GM21423 (cell line): Measurements from ENCODE around the gene WEE2.

Experiments used
- ATAC-seq: cut with Tn5 transposase; IDR thresholded peaks from one replicate; pipeline ENCODE4 v1.9.1; 2021; ENCODE audit warnings: mild to moderate bottlenecking, moderate library complexity; ENCODE audit not compliant: unreplicated experiment

Gene WEE2

GRCh38 chr7:141708351-141708750 lies at the start of gene WEE2:
WEE2 (plus strand) TSS chr7:141708353; CDS start chr7:141708759, 406 bp downstream.
- ATAC-seq: no peak

GRCh38 chr7:141659501-141659900 lies 48.7 kb upstream of the WEE2 start:
- ATAC-seq: no peak

- no peak for ATAC-seq
These were observed 47.9 kb upstream of the WEE2 start for GRCh38 chr7:141660259-141660658.

GRCh38 chr7:141663081-141663849 lies 44.9 kb upstream of the WEE2 start:
- ATAC-seq: no peak

GRCh38 chr7:141664450-141664849 lies 43.7 kb upstream of the WEE2 start:
- no peak for ATAC-seq

- no peak for ATAC-seq
These were observed 42.7 kb upstream of the WEE2 start for GRCh38 chr7:141665208-141666035.

GRCh38 chr7:141666071-141666470 lies 42.1 kb upstream of the WEE2 start:
- ATAC-seq: no peak

- ATAC-seq: no peak
These were observed 39.3 kb upstream of the WEE2 start for GRCh38 chr7:141668853-141669252.

- ATAC-seq: no peak
These were observed 36.3 kb upstream of the WEE2 start for GRCh38 chr7:141671705-141672496.

- ATAC-seq: no peak
These were observed 34.8 kb upstream of the WEE2 start for GRCh38 chr7:141673346-141673745.

- no peak for ATAC-seq
These were observed 33.9 kb upstream of the WEE2 start for GRCh38 chr7:141674171-141674671.

GRCh38 chr7:141674702-141675101 lies 33.5 kb upstream of the WEE2 start:
- no peak for ATAC-seq

GRCh38 chr7:141675436-141676215 lies 32.5 kb upstream of the WEE2 start:
- no peak for ATAC-seq

- ATAC-seq: no peak
These were observed 31.5 kb upstream of the WEE2 start for GRCh38 chr7:141676618-141677017.

- no peak for ATAC-seq
These were observed 29.1 kb upstream of the WEE2 start for GRCh38 chr7:141679014-141679413.

- no peak for ATAC-seq
These were observed 22.7 kb upstream of the WEE2 start for GRCh38 chr7:141685285-141686023.

GRCh38 chr7:141686074-141686473 lies 22.1 kb upstream of the WEE2 start:
- no peak for ATAC-seq

- no peak for ATAC-seq
These were observed 21.5 kb upstream of the WEE2 start for GRCh38 chr7:141686670-141687069.

GRCh38 chr7:141688043-141688442 lies 20.1 kb upstream of the WEE2 start:
- no peak for ATAC-seq
